HepG2 (cell line): ENCODE measurements around the gene PRR19. TPM values are rescaled to one million over a fixed set of nuclear protein-coding genes. Genes with fewer than 3 reads are reported as not detected.
A peak's percentile ranks its signal among the peaks of the same experiment; 100 is the strongest.

Experiments used
- ATAD3A ChIP-seq: sonication (generic); formaldehyde crosslinking; IDR thresholded peaks from 2 replicates; pipeline ENCODE4 v1.4.0; 2020; ENCODE audit warnings: missing genetic modification reagents
- DNMT1 ChIP-seq: sonication (generic); formaldehyde crosslinking; IDR thresholded peaks from 2 replicates; pipeline ENCODE4 v1.5.1; 2020; ENCODE audit warnings: mild to moderate bottlenecking, missing genetic modification reagents
- JUNB ChIP-seq: sonication (generic); formaldehyde crosslinking; IDR thresholded peaks from 2 replicates; pipeline ENCODE4 v1.8.0; 2022; ENCODE audit warnings: missing genetic modification reagents, mild to moderate bottlenecking, borderline replicate concordance
- KDM4B ChIP-seq: sonication (generic); formaldehyde crosslinking; IDR thresholded peaks from 2 replicates; pipeline ENCODE4 v1.4.0; 2020; ENCODE audit warnings: missing genetic modification reagents
- MEIS1 ChIP-seq: sonication (generic); formaldehyde crosslinking; IDR thresholded peaks from 2 replicates; pipeline ENCODE4 v1.9.0; 2021; ENCODE audit warnings: mild to moderate bottlenecking, missing genetic modification reagents, moderate library complexity, borderline replicate concordance
- MTA1 ChIP-seq: sonication (generic); formaldehyde crosslinking; IDR thresholded peaks from 2 replicates; pipeline ENCODE4 v1.4.0; 2020; ENCODE audit warnings: missing genetic modification reagents, mild to moderate bottlenecking, borderline replicate concordance
- MXI1 ChIP-seq: IDR thresholded peaks from 3 replicates; pipeline ENCODE4 v1.6.1; 2012; ENCODE audit warnings: low read depth, low read length, inconsistent platforms, borderline replicate concordance
- PAWR ChIP-seq: sonication (generic); formaldehyde crosslinking; IDR thresholded peaks from 2 replicates; pipeline ENCODE4 v1.4.0; 2020; ENCODE audit warnings: missing genetic modification reagents, mild to moderate bottlenecking, borderline replicate concordance
- SALL2 ChIP-seq: sonication (generic); formaldehyde crosslinking; IDR thresholded peaks from 2 replicates; pipeline ENCODE4 v1.8.1; 2023; ENCODE audit warnings: mild to moderate bottlenecking, missing genetic modification reagents, inconsistent platforms
- ZBTB7B ChIP-seq: sonication (generic); formaldehyde crosslinking; IDR thresholded peaks from 2 replicates; pipeline ENCODE4 v1.4.0; 2020; ENCODE audit warnings: missing genetic modification reagents
- ZFP37 ChIP-seq: sonication (generic); formaldehyde crosslinking; IDR thresholded peaks from 2 replicates; pipeline ENCODE4 v1.4.0; 2020; ENCODE audit warnings: missing genetic modification reagents, borderline replicate concordance
- ZFP82 ChIP-seq: sonication (generic); formaldehyde crosslinking; IDR thresholded peaks from 2 replicates; pipeline ENCODE4 v1.5.1; 2020; ENCODE audit warnings: mild to moderate bottlenecking, missing genetic modification reagents, borderline replicate concordance
- ZNF331 ChIP-seq: sonication (generic); formaldehyde crosslinking; IDR thresholded peaks from 2 replicates; pipeline ENCODE4 v1.4.0; 2020; ENCODE audit warnings: missing genetic modification reagents
- ZNF432 ChIP-seq: sonication (generic); formaldehyde crosslinking; IDR thresholded peaks from 2 replicates; pipeline ENCODE4 v1.5.0; 2020; ENCODE audit warnings: missing genetic modification reagents, mild to moderate bottlenecking, borderline replicate concordance
- ZNF772 ChIP-seq: sonication (generic); formaldehyde crosslinking; IDR thresholded peaks from 2 replicates; pipeline ENCODE4 v1.5.0; 2020; ENCODE audit warnings: mild to moderate bottlenecking, missing genetic modification reagents
- ZNF788 ChIP-seq: sonication (generic); formaldehyde crosslinking; IDR thresholded peaks from 2 replicates; pipeline ENCODE4 v1.5.0; 2020; ENCODE audit warnings: mild to moderate bottlenecking, missing genetic modification reagents, borderline replicate concordance
- ZNF841 ChIP-seq: sonication (generic); formaldehyde crosslinking; IDR thresholded peaks from 2 replicates; pipeline ENCODE4 v1.8.1; 2023; ENCODE audit warnings: missing genetic modification reagents, borderline replicate concordance
- ZNF883 ChIP-seq: sonication (generic); formaldehyde crosslinking; IDR thresholded peaks from 2 replicates; pipeline ENCODE4 v1.5.1; 2020; ENCODE audit warnings: mild to moderate bottlenecking, missing genetic modification reagents; ENCODE audit errors: not compliant biosample characterization
- polyA plus RNA-seq, 8 experiments: library from polyadenylated mRNA; depleted of rRNA in 3 of 8; stranded (reverse) in 7 of 8; unstranded in 1 of 8; fragments of >200 nt; fragmentation: Illumina TruSeq in 4 of 8; extraction: Trizol in 4 of 8; gene quantifications; 2 replicates each; pipeline versions ENCODE4 v1.2.1 to v1.2.3, GENCODE V29; 2011 to 2016; ENCODE audit warnings: low read depth in 4 of 8, missing spikeins in 1 of 8, mixed read lengths in 1 of 8; ENCODE audit not compliant: insufficient read depth in 1 of 8
- total RNA-seq, 5 experiments: library from RNA; depleted of rRNA; stranded (reverse); fragments of >200 nt; fragmentation: Illumina TruSeq; extraction: Trizol; gene quantifications; 2 replicates each; pipeline ENCODE4 v1.2.3, GENCODE V29; 2016; ENCODE audit warnings: low read depth in 1 of 5
- TF ChIP-seq, protein P1 (sequence below): sonication (generic); formaldehyde crosslinking; IDR thresholded peaks from 2 replicates; pipeline ENCODE4 v1.5.0; 2020; ENCODE audit warnings: missing genetic modification reagents
- TF ChIP-seq, protein P2 (sequence below): sonication (generic); formaldehyde crosslinking; conservative IDR thresholded peaks from 2 replicates; pipeline ENCODE4 v1.4.0; 2020; ENCODE audit warnings: missing genetic modification reagents
- TF ChIP-seq, protein P3 (sequence below): sonication (generic); formaldehyde crosslinking; IDR thresholded peaks from 2 replicates; pipeline ENCODE4 v1.5.0; 2020; ENCODE audit warnings: mild to moderate bottlenecking, missing genetic modification reagents
- TF ChIP-seq, protein P4 (sequence below): sonication (generic); formaldehyde crosslinking; IDR thresholded peaks from 2 replicates; pipeline ENCODE4 v1.5.0; 2020; ENCODE audit warnings: mild to moderate bottlenecking, missing genetic modification reagents

The PRR19 gene
- total and polyA plus RNA-seq, 2 of the 13 experiments (the other 11 are each of a cell fraction or from before 2014, with no cell fraction given) = 0.21 to 0.33 TPM

DNA sequence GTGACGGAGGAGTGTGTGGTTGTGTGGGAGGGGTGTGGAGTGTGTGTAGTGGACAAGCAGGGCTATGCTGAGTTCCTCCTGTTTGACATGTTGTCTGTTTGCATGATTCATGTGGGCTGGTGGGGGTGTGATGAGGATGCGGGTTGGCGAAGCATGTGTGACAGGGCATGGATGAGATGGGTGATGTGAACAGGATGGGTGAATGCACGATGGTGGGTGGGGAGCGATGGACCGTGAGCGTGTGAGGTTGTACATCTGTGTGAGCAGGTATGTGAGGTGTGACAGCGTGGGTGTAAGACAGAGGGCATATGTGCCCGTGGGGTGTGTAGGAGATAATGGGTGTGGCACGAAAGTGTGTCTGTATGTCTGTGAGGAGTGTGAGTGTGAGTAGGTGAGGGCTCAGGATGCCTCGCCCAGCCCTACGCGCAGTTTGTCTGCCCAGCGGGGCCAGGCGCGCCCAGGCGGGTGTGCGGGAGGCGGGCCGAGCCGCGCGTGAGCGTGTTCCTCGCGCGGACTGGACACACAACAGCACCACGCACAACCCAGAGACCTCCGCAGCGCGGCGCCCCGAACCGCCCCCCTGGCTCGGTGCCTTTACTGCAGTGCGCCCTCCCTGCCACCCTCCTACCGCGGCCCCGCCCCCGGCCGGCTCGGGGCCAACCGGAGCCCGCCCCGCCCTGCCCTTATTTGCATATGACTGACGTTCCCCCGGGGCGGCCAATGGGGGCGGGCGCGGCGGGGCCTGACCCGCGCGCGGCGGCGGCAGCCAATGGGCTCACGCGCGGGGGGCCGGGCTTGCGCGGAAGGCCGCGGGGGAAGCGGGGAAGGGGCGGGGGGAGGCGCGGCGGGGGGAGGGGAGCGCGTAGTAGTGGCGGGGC, 18.5 kb upstream of the PRR19 start (continued):
- peak; percentile 36 for TF ChIP-seq DNMT1 (CRISPR knock-in tag)
- TF ChIP-seq JUNB (CRISPR knock-in tag) = no peak
- TF ChIP-seq, protein P1, sequence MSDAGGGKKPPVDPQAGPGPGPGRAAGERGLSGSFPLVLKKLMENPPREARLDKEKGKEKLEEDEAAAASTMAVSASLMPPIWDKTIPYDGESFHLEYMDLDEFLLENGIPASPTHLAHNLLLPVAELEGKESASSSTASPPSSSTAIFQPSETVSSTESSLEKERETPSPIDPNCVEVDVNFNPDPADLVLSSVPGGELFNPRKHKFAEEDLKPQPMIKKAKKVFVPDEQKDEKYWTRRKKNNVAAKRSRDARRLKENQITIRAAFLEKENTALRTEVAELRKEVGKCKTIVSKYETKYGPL = no peak
- 0 out of 2 replicates have a peak, but pooled peaks have one; percentile 55 for TF ChIP-seq ZNF788 (CRISPR knock-in tag)
- TF ChIP-seq ZNF883 (CRISPR knock-in tag) = peak; percentile 49
- TF ChIP-seq SALL2 (CRISPR knock-in tag) = no peak
- TF ChIP-seq MTA1 (CRISPR knock-in tag) = peak; percentile 52; the same call in 1 of the 2 replicates
- peak; percentile 86; the same call in 1 of the 2 replicates for TF ChIP-seq MEIS1
- TF ChIP-seq, protein P2, sequence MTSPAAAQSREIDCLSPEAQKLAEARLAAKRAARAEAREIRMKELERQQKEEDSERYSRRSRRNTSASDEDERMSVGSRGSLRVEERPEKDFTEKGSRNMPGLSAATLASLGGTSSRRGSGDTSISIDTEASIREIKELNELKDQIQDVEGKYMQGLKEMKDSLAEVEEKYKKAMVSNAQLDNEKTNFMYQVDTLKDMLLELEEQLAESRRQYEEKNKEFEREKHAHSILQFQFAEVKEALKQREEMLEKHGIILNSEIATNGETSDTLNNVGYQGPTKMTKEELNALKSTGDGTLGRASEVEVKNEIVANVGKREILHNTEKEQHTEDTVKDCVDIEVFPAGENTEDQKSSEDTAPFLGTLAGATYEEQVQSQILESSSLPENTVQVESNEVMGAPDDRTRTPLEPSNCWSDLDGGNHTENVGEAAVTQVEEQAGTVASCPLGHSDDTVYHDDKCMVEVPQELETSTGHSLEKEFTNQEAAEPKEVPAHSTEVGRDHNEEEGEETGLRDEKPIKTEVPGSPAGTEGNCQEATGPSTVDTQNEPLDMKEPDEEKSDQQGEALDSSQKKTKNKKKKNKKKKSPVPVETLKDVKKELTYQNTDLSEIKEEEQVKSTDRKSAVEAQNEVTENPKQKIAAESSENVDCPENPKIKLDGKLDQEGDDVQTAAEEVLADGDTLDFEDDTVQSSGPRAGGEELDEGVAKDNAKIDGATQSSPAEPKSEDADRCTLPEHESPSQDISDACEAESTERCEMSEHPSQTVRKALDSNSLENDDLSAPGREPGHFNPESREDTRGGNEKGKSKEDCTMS (CRISPR knock-in tag) = no peak
- no peak for TF ChIP-seq ATAD3A (CRISPR knock-in tag)
- peak; percentile 10; the same call in 1 of the 2 replicates for TF ChIP-seq ZNF331 (CRISPR knock-in tag)
- TF ChIP-seq ZFP82 (CRISPR knock-in tag) = no peak; the same call in 1 of the 2 replicates
- TF ChIP-seq ZNF841 (CRISPR knock-in tag) = no peak
- TF ChIP-seq MXI1 = peak; percentile 20; the same call in 1 of the 3 replicates
- TF ChIP-seq, protein P3, sequence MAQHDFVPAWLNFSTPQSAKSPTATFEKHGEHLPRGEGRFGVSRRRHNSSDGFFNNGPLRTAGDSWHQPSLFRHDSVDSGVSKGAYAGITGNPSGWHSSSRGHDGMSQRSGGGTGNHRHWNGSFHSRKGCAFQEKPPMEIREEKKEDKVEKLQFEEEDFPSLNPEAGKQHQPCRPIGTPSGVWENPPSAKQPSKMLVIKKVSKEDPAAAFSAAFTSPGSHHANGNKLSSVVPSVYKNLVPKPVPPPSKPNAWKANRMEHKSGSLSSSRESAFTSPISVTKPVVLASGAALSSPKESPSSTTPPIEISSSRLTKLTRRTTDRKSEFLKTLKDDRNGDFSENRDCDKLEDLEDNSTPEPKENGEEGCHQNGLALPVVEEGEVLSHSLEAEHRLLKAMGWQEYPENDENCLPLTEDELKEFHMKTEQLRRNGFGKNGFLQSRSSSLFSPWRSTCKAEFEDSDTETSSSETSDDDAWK (CRISPR knock-in tag) = no peak
- no peak for TF ChIP-seq ZFP37 (CRISPR knock-in tag)
- TF ChIP-seq ZNF772 (CRISPR knock-in tag) = peak; percentile 70; the same call in 1 of the 2 replicates
- TF ChIP-seq ZBTB7B (CRISPR knock-in tag) = peak; percentile 61; the same call in 1 of the 2 replicates
- TF ChIP-seq ZNF432 (CRISPR knock-in tag) = no peak
- no peak for TF ChIP-seq KDM4B
- 0 out of 2 replicates have a peak, but pooled peaks have one; percentile 52 for TF ChIP-seq PAWR (CRISPR knock-in tag)
- TF ChIP-seq, protein P4, sequence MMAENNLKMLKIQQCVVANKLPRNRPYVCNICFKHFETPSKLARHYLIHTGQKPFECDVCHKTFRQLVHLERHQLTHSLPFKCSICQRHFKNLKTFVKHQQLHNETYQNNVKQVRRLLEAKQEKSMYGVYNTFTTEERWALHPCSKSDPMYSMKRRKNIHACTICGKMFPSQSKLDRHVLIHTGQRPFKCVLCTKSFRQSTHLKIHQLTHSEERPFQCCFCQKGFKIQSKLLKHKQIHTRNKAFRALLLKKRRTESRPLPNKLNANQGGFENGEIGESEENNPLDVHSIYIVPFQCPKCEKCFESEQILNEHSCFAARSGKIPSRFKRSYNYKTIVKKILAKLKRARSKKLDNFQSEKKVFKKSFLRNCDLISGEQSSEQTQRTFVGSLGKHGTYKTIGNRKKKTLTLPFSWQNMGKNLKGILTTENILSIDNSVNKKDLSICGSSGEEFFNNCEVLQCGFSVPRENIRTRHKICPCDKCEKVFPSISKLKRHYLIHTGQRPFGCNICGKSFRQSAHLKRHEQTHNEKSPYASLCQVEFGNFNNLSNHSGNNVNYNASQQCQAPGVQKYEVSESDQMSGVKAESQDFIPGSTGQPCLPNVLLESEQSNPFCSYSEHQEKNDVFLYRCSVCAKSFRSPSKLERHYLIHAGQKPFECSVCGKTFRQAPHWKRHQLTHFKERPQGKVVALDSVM (CRISPR knock-in tag) = no peak
